ENCODE measurements around the gene RAPGEF1.
A peak's percentile ranks its signal among the peaks of the same experiment; 100 is the strongest.

The RAPGEF1 gene

DNA sequence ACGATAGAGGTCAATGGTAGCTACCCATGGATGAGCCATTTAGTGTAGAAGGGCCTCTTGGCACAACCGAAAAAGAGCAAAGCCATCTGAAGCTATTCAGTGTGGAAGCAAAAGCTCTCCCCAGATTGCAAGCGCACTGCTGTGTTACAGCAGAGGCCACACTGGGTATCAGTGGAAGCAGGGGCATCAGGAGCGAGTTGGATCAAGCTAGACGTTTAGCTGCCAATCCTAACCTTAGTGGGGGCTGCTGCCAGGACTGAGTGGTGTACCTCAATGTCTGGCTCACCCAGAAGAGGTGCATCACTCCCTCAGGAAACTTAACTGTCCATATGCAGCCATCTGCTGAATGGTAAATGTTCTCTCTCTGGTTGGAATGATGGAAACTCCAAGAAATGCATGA, 44.5 kb downstream of the RAPGEF1 start (continued):
- TF ChIP-seq, protein P1, sequence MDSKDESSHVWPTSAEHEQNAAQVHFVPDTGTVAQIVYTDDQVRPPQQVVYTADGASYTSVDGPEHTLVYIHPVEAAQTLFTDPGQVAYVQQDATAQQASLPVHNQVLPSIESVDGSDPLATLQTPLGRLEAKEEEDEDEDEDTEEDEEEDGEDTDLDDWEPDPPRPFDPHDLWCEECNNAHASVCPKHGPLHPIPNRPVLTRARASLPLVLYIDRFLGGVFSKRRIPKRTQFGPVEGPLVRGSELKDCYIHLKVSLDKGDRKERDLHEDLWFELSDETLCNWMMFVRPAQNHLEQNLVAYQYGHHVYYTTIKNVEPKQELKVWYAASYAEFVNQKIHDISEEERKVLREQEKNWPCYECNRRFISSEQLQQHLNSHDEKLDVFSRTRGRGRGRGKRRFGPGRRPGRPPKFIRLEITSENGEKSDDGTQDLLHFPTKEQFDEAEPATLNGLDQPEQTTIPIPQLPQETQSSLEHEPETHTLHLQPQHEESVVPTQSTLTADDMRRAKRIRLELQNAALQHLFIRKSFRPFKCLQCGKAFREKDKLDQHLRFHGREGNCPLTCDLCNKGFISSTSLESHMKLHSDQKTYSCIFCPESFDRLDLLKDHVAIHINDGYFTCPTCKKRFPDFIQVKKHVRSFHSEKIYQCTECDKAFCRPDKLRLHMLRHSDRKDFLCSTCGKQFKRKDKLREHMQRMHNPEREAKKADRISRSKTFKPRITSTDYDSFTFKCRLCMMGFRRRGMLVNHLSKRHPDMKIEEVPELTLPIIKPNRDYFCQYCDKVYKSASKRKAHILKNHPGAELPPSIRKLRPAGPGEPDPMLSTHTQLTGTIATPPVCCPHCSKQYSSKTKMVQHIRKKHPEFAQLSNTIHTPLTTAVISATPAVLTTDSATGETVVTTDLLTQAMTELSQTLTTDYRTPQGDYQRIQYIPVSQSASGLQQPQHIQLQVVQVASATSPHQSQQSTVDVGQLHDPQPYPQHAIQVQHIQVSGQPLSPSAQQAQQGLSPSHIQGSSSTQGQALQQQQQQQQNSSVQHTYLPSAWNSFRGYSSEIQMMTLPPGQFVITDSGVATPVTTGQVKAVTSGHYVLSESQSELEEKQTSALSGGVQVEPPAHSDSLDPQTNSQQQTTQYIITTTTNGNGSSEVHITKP (tag by site-specific recombination; IDR thresholded peaks at IDR 0.05): no peak
- no peak for TF ChIP-seq IKZF3 (tag by site-specific recombination; IDR thresholded peaks at IDR 0.05)

DNA sequence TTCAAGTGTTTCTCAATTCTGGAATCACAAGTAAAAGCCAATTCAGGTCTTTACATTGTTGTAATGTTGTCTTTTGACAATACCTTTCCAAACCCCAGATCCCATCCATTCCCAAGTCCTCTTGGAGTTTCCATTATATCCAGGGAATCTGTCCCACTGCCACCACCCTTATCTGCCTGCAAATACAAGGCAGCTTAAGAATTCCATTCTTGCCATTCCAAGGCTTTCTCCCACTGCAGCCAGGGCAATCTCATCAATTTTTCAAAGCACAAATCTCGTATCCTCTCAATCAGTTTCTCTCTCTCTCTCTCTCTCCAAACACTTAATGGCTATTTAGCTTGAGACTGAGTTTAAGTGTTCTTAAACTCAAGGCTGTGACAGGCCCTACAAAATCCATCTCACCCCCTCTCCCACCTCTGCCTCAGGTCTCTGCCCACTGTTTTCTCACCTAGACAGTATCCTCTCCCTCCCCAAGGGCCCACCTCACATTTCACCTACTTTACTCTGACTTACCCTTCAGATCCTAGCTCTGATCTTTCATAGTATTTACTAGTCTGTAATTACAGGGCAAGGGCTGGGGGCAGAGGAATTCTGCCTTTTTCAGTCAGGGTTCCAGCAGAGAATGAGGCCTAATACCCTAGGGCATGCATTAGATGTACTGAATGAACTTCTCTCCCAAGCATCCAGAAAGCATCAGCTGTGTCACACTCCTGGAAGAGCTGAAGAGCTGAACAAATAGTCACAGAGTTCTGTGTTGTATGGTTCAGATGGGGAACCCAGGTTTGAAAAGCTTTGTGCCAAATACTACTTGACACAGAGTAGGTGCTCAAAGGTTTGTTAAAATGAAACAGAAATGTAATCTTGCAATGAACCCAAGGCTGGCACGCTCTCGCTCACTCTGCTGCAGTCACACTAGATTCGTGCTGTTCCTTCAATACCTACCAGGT, 46.0 kb downstream of the RAPGEF1 start:
- ChIA-PET POLR2A (no interaction called here), CTCF (interaction anchor here (0.6 to 1.8 kb wide), 6 partner anchors 14 to 87 kb away, joined by 3 to 7 read pairs (median 4); no protein-coding TSS in a partner anchor)
- no peaks in the 10 kb centered on the region for H3K4me1 ChIP-seq (ENCODE audit: control insufficient read depth, insufficient read depth, low read length)
- no peaks in the 10 kb centered on the region for H3K36me3 ChIP-seq (ENCODE audit: control insufficient read depth in 2 of 2, insufficient read depth in 1 of 2, low read length in 2 of 2)
- no peak for TF ChIP-seq ZNF660 (tag by site-specific recombination; IDR thresholded peaks at IDR 0.05)
- TF ChIP-seq PRDM1 (tag by site-specific recombination; IDR thresholded peaks at IDR 0.05): 0 out of 2 replicates have a peak, but pooled peaks have one; percentile 7
- H3K4me3 ChIP-seq (ENCODE audit: low read depth, low read length): no peak overlapping the region
- no peak overlapping the region for H3K27ac ChIP-seq (ENCODE audit: extremely low read depth, low read depth, low read length)
- H3K9me3 ChIP-seq (ENCODE audit: control insufficient read depth, insufficient read depth, low read depth, low read length): no peaks in the 10 kb centered on the region

DNA sequence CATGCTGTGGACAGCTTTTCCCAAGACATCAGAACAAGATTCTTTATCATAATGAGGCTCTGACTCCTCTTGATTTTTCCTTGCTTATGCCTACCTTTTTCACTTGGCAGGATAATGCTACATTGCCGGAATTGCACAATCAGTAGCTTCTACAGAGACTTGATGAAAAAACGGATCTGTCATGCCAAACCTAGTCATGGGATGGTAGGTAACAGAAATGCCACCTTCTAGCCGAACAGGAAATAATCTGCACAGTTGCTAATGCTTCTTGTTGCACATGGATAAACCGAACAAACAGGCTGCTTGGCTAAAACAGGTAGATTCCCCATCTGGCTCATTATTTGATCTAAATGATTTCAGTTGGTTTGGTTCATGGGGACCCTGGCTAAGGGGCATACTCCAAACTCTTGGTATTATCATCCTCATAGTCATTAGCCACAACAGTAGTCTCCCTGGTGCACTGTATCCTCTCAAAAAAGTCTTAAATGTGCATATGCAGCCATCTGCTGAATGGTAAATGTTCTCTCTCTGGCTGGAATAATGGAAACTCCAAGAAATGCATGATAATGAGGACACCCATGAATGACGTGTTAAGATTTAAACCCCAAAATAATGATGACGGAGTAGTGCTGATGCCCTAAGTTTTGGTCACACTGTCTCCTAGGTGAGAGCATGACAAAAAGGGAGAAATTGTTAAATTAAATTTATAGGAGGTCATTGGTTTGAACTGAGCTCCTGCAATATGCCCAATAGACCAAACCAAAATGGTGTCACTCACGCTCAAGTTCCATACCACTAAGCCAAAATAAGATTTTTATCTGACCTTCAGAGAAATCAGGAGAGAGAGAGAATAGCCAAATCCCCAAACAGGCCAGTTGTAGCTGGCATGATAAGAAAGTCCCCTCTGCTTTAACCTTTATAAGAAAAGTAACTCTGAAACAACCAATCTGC, 47.0 kb downstream of the RAPGEF1 start:
- H3K27ac ChIP-seq (ENCODE audit: extremely low read depth, low read depth, low read length): no peak overlapping the region
- H3K9me3 ChIP-seq (ENCODE audit: control insufficient read depth, insufficient read depth, low read depth, low read length): no peaks in the 10 kb centered on the region
- no peaks in the 10 kb centered on the region for H3K4me1 ChIP-seq (ENCODE audit: control insufficient read depth, insufficient read depth, low read length)
- H3K4me3 ChIP-seq (ENCODE audit: low read depth, low read length): no peak overlapping the region
- ChIA-PET POLR2A (no interaction called here), CTCF (interaction anchor here (0.6 to 1.8 kb wide), 3 partner anchors 15 to 62 kb away, joined by 3 to 7 read pairs (median 5); no protein-coding TSS in a partner anchor)
- TF ChIP-seq, protein P2, sequence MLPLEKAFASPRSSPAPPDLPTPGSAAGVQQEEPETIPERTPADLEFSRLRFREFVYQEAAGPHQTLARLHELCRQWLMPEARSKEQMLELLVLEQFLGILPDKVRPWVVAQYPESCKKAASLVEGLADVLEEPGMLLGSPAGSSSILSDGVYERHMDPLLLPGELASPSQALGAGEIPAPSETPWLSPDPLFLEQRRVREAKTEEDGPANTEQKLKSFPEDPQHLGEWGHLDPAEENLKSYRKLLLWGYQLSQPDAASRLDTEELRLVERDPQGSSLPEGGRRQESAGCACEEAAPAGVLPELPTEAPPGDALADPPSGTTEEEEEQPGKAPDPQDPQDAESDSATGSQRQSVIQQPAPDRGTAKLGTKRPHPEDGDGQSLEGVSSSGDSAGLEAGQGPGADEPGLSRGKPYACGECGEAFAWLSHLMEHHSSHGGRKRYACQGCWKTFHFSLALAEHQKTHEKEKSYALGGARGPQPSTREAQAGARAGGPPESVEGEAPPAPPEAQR (tag by site-specific recombination; IDR thresholded peaks at IDR 0.05): no peak
- TF ChIP-seq ZNF214 (tag by site-specific recombination; IDR thresholded peaks at IDR 0.05; ENCODE audit: borderline replicate concordance) (no peak), ZNF132 (tag by site-specific recombination; IDR thresholded peaks at IDR 0.05; ENCODE audit: borderline replicate concordance) (no peak), ZSCAN23 (tag by site-specific recombination; IDR thresholded peaks at IDR 0.05) (no peak), ZNF239 (tag by site-specific recombination; IDR thresholded peaks at IDR 0.05) (no peak), ZNF133 (tag by site-specific recombination; IDR thresholded peaks at IDR 0.05) (no peak), ZNF521 (tag by site-specific recombination; IDR thresholded peaks at IDR 0.05) (no peak), ZNF311 (tag by site-specific recombination; IDR thresholded peaks at IDR 0.05; ENCODE audit: borderline replicate concordance) (no peak), SP3 (tag by site-specific recombination; IDR thresholded peaks at IDR 0.05) (no peak)
- TF ChIP-seq, protein P3, sequence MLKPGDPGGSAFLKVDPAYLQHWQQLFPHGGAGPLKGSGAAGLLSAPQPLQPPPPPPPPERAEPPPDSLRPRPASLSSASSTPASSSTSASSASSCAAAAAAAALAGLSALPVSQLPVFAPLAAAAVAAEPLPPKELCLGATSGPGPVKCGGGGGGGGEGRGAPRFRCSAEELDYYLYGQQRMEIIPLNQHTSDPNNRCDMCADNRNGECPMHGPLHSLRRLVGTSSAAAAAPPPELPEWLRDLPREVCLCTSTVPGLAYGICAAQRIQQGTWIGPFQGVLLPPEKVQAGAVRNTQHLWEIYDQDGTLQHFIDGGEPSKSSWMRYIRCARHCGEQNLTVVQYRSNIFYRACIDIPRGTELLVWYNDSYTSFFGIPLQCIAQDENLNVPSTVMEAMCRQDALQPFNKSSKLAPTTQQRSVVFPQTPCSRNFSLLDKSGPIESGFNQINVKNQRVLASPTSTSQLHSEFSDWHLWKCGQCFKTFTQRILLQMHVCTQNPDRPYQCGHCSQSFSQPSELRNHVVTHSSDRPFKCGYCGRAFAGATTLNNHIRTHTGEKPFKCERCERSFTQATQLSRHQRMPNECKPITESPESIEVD (tag by site-specific recombination; IDR thresholded peaks at IDR 0.05): no peak
- TF ChIP-seq, protein P4, sequence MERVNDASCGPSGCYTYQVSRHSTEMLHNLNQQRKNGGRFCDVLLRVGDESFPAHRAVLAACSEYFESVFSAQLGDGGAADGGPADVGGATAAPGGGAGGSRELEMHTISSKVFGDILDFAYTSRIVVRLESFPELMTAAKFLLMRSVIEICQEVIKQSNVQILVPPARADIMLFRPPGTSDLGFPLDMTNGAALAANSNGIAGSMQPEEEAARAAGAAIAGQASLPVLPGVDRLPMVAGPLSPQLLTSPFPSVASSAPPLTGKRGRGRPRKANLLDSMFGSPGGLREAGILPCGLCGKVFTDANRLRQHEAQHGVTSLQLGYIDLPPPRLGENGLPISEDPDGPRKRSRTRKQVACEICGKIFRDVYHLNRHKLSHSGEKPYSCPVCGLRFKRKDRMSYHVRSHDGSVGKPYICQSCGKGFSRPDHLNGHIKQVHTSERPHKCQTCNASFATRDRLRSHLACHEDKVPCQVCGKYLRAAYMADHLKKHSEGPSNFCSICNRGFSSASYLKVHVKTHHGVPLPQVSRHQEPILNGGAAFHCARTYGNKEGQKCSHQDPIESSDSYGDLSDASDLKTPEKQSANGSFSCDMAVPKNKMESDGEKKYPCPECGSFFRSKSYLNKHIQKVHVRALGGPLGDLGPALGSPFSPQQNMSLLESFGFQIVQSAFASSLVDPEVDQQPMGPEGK (tag by site-specific recombination; IDR thresholded peaks at IDR 0.05): no peak
- TF ChIP-seq, protein P5, sequence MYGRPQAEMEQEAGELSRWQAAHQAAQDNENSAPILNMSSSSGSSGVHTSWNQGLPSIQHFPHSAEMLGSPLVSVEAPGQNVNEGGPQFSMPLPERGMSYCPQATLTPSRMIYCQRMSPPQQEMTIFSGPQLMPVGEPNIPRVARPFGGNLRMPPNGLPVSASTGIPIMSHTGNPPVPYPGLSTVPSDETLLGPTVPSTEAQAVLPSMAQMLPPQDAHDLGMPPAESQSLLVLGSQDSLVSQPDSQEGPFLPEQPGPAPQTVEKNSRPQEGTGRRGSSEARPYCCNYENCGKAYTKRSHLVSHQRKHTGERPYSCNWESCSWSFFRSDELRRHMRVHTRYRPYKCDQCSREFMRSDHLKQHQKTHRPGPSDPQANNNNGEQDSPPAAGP (tag by site-specific recombination; IDR thresholded peaks at IDR 0.05): no peak
- H3K36me3 ChIP-seq (ENCODE audit: control insufficient read depth in 2 of 2, insufficient read depth in 1 of 2, low read length in 2 of 2): no peaks in the 10 kb centered on the region
